H1 (cell line): Measurements from ENCODE around the gene MGST2. TPM values are rescaled to one million over a fixed set of nuclear protein-coding genes. Genes with fewer than 3 reads are reported as not detected.

ENCODE experiments used
- CTCF ChIA-PET: fragments of 300-600 bp; sonication (Branson Sonifier 250); formaldehyde crosslinking; loops from one replicate; lab custom pipeline; 2021; ENCODE audit not compliant: partially characterized antibody; lab: Charles Lee
- POLR2A ChIA-PET: fragments of 300-600 bp; sonication (Branson Sonifier 250); formaldehyde crosslinking; loops from one replicate; lab custom pipeline; 2021; ENCODE audit warnings: inconsistent platforms; ENCODE audit not compliant: partially characterized antibody; lab: Charles Lee
- DNase-seq, 2 experiments: peaks; one replicate each; pipeline versions ENCODE4 v3.0.0 to v3.0.0-alpha.2; 2010 to 2022; ENCODE audit warnings: low spot score in 2 of 2, low read depth in 1 of 2, mixed read lengths in 1 of 2
- FAIRE-seq: peaks from 2 replicates; lab custom pipeline; 2011; peaks lifted over from hg19 to GRCh38; lab: Jason Lieb, UNC
- H2AFZ ChIP-seq: 2 replicates; pipeline ENCODE4 v1.8.1; 2012; ENCODE audit warnings: low read length, inconsistent platforms
- H2AK5ac ChIP-seq: 2 replicates; pipeline ENCODE4 v1.6.1; 2013; ENCODE audit warnings: low read depth, low read length
- H2BK120ac ChIP-seq: replicated peaks from 2 replicates; pipeline ENCODE3; 2013; ENCODE audit warnings: low read depth, low read length, inconsistent platforms
- H2BK12ac ChIP-seq: 2 replicates; pipeline ENCODE4 v1.6.1; 2013; ENCODE audit warnings: low read depth, low read length
- H2BK15ac ChIP-seq: 2 replicates; pipeline ENCODE4 v1.6.1; 2013; ENCODE audit warnings: low read length
- H2BK20ac ChIP-seq: 2 replicates; pipeline ENCODE4 v1.6.1; 2013; ENCODE audit warnings: low read length
- H2BK5ac ChIP-seq: 2 replicates; pipeline ENCODE4 v1.6.1; 2013; ENCODE audit warnings: low read depth, low read length
- H3K14ac ChIP-seq: 2 replicates; pipeline ENCODE4 v1.6.1; 2013; ENCODE audit warnings: inconsistent platforms; ENCODE audit not compliant: insufficient read length
- H3K18ac ChIP-seq: 2 replicates; pipeline ENCODE4 v1.6.1; 2013; ENCODE audit warnings: low read length; ENCODE audit errors: extremely low read depth
- H3K23ac ChIP-seq: 2 replicates; pipeline ENCODE4 v1.6.1; 2013; ENCODE audit warnings: inconsistent platforms; ENCODE audit not compliant: insufficient read length
- H3K23me2 ChIP-seq: 2 replicates; pipeline ENCODE4 v1.6.1; 2013; ENCODE audit warnings: low read depth, low read length
- H3K27ac ChIP-seq: 2 replicates; pipeline ENCODE4 v1.6.1; 2011; ENCODE audit warnings: low read depth, low read length, inconsistent platforms
- H3K27me3 ChIP-seq, 4 experiments: replicated peaks in 1 of 4; 1 replicate in 1 of 4; 2 replicates in 3 of 4; pipeline versions ENCODE4 v1.6.1 to v1.8.1; 2011 to 2013; ENCODE audit warnings: low read length in 3 of 4, mild to moderate bottlenecking in 3 of 4, inconsistent platforms in 2 of 4, mixed read lengths in 2 of 4, moderate library complexity in 1 of 4; ENCODE audit not compliant: control insufficient read depth in 3 of 4, insufficient read depth in 3 of 4; ENCODE audit errors: extremely low read depth in 1 of 4
- H3K36me3 ChIP-seq, 4 experiments: 2 replicates each; pipeline versions ENCODE4 v1.6.1 to v1.8.1; 2011 to 2013; ENCODE audit warnings: mild to moderate bottlenecking in 4 of 4, low read length in 3 of 4, moderate library complexity in 2 of 4, control low read depth in 1 of 4, inconsistent platforms in 1 of 4; ENCODE audit not compliant: insufficient read depth in 4 of 4, control insufficient read depth in 2 of 4
- H3K4ac ChIP-seq: replicated peaks from 2 replicates; pipeline ENCODE3; 2013; ENCODE audit warnings: low read length, low read depth, mixed read lengths, inconsistent platforms; ENCODE audit not compliant: insufficient read length
- H3K4me1 ChIP-seq, 4 experiments: replicated peaks in 1 of 4; 1 replicate in 1 of 4; 2 replicates in 3 of 4; pipeline versions ENCODE4 v1.6.1 to v1.8.1; 2011 to 2013; ENCODE audit warnings: low read length in 3 of 4, inconsistent platforms in 2 of 4, mixed read lengths in 1 of 4; ENCODE audit not compliant: insufficient read depth in 4 of 4, control insufficient read depth in 3 of 4
- H3K4me2 ChIP-seq, 2 experiments: 2 replicates each; pipeline versions ENCODE4 v1.6.1 to v1.8.1; 2011 to 2013; ENCODE audit warnings: low read depth in 2 of 2, low read length in 2 of 2, control low read depth in 1 of 2, inconsistent platforms in 1 of 2, mild to moderate bottlenecking in 1 of 2; ENCODE audit not compliant: insufficient read depth in 1 of 2
- H3K4me3 ChIP-seq, 4 experiments: fragments of 200-600, 300-600 bp in 1 of 4; sonication (generic), shearing (Covaris generic), sonication (Bioruptor Twin) in 1 of 4; 2 replicates each; pipeline versions ENCODE4 v1.5.1 to v1.8.1; 2011 to 2016; ENCODE audit warnings: low read length in 4 of 4, low read depth in 3 of 4, control low read depth in 2 of 4, inconsistent platforms in 2 of 4, mild to moderate bottlenecking in 2 of 4, mixed read lengths in 1 of 4, moderate library complexity in 1 of 4; ENCODE audit not compliant: insufficient read depth in 2 of 4; ENCODE audit errors: extremely low read depth in 1 of 4
- H3K56ac ChIP-seq: replicated peaks from 2 replicates; pipeline ENCODE3; 2013; ENCODE audit warnings: low read depth, mild to moderate bottlenecking, mixed read lengths, low read length, inconsistent platforms; ENCODE audit not compliant: insufficient read length
- H3K79me1 ChIP-seq: 2 replicates; pipeline ENCODE4 v1.6.1; 2013; ENCODE audit warnings: low read depth, low read length, control low read depth
- H3K79me2 ChIP-seq, 2 experiments: 2 replicates each; pipeline versions ENCODE4 v1.6.1 to v1.8.1; 2012 to 2013; ENCODE audit warnings: low read length in 2 of 2, mild to moderate bottlenecking in 2 of 2, inconsistent platforms in 1 of 2; ENCODE audit not compliant: insufficient read depth in 2 of 2, control insufficient read depth in 1 of 2
- H3K9ac ChIP-seq, 4 experiments: replicated peaks in 1 of 4; 1 replicate in 1 of 4; 2 replicates in 3 of 4; pipeline versions ENCODE4 v1.6.1 to v1.8.1; 2011 to 2013; ENCODE audit warnings: low read depth in 3 of 4, low read length in 3 of 4, control low read depth in 2 of 4, mild to moderate bottlenecking in 2 of 4, moderate library complexity in 2 of 4, inconsistent platforms in 1 of 4; ENCODE audit errors: extremely low read depth in 1 of 4
- H3K9me3 ChIP-seq, 2 experiments: 2 replicates each; pipeline versions ENCODE4 v1.6.1 to v1.8.1; 2012 to 2013; ENCODE audit warnings: mild to moderate bottlenecking in 2 of 2, moderate library complexity in 2 of 2, control low read depth in 1 of 2, inconsistent platforms in 1 of 2, low read depth in 1 of 2, low read length in 1 of 2, mixed read lengths in 1 of 2; ENCODE audit not compliant: insufficient read depth in 2 of 2
- H4K20me1 ChIP-seq, 2 experiments: replicated peaks in 1 of 2; 2 replicates each; pipeline versions ENCODE3 to v1.8.1; 2011 to 2013; ENCODE audit warnings: inconsistent platforms in 2 of 2, low read length in 2 of 2, mild to moderate bottlenecking in 1 of 2; ENCODE audit not compliant: insufficient read depth in 2 of 2, control insufficient read depth in 1 of 2
- H4K5ac ChIP-seq: 2 replicates; pipeline ENCODE4 v1.6.1; 2013; ENCODE audit warnings: low read length, low read depth, mixed read lengths, inconsistent platforms; ENCODE audit not compliant: insufficient read length
- H4K8ac ChIP-seq: 2 replicates; pipeline ENCODE4 v1.8.0; 2013; ENCODE audit warnings: mild to moderate bottlenecking, moderate library complexity, low read length, inconsistent platforms; ENCODE audit not compliant: insufficient read depth; ENCODE audit errors: extremely low read depth
- H4K91ac ChIP-seq: replicated peaks from 2 replicates; pipeline ENCODE3; 2013; ENCODE audit warnings: low read length, mixed read lengths, inconsistent platforms; ENCODE audit not compliant: insufficient read length
- WGBS, 2 experiments: shearing (Covaris generic) in 1 of 2; methylation state at CpG; one replicate each; pipeline versions ENCODE4 v1.1.6 to v1.1.7; 2013 to 2015; ENCODE audit warnings: low lambda C conversion rate in 2 of 2, mixed read lengths in 2 of 2, inconsistent platforms in 1 of 2, low coverage in 1 of 2, missing lambda C conversion rate in 1 of 2; ENCODE audit not compliant: insufficient replicate concordance in 2 of 2, insufficient coverage in 1 of 2, insufficient read length in 1 of 2; ENCODE audit errors: extremely low coverage in 1 of 2, missing lambda C conversion rate in 1 of 2; 5-methylcytosine and 5-hydroxymethylcytosine counted together
- polyA plus RNA-seq, 7 experiments: library from polyadenylated mRNA; depleted of rRNA in 3 of 7; stranded (reverse) in 5 of 7; unstranded in 2 of 7; fragments of >200 nt in 5 of 7; fragments of 200-250 nt in 2 of 7; gene quantifications; 1 replicate in 5 of 7; 2 replicates in 1 of 7; 4 replicates in 1 of 7; pipeline versions ENCODE4 v1.2.1 to v1.2.3, GENCODE V29; 2011 to 2013; ENCODE audit warnings: missing spikeins in 2 of 7, mixed read lengths in 2 of 7
- total RNA-seq: library from RNA; stranded (reverse); fragmentation: NEBNext Ultra II Directional; extraction: Animal tissue kit (Norgen Biotek cat#: 25700); gene quantifications from 2 replicates; pipeline ENCODE4 v1.2.1, GENCODE V29; 2021

Gene MGST2
- total and polyA plus RNA-seq, 2 of the 8 experiments (the other 6 are each of a cell fraction or from before 2014, with no cell fraction given): 8.0 to 13.6 TPM

DNA sequence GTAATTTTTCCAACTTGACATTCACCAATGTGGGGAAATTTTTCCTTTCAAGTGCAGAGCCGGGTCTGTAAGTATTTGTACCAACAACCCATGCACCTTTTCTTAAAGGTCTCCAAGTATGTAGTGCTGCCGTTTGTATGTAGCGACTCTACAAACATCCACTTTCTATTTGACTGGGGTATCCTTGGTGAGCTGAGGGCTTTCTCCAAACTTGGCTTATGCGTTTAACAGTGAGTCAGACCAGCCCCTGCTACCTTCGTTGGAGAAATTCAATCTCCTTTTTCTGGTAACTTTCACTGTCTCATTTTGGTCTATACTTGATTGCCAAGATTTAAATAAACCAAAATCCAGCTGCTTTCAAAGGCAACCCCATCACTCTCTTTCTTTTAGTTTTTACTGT, 34.9 kb downstream of the MGST2 start:
- DNase-seq: no peak
- FAIRE-seq: peak; percentile 24

More for the DNA sequence above, 34.9 kb downstream of the MGST2 start:
- Histone ChIP-seq H3K79me2 (no peaks in the 10 kb centered on the region), H3K27ac (no peak overlapping the region), H4K8ac (no peak overlapping the region), H2BK12ac (no peak overlapping the region), H3K56ac (no peak overlapping the region), H3K4me1 (no peaks in the 10 kb centered on the region), H3K18ac (no peak overlapping the region), H3K4me3 (no peak overlapping the region), H3K79me1 (no peaks in the 10 kb centered on the region), H2BK120ac (no peak overlapping the region), H3K23ac (no peak overlapping the region), H2BK20ac (no peak overlapping the region), H2BK15ac (no peak overlapping the region), H3K14ac (no peak overlapping the region), H3K27me3 (no peaks in the 10 kb centered on the region), H3K4me2 (no peak overlapping the region), H2BK5ac (no peak overlapping the region), H3K9ac (no peak overlapping the region), H3K23me2 (no peaks in the 10 kb centered on the region), H4K91ac (no peak overlapping the region), H2AK5ac (no peak overlapping the region), H3K9me3 (no peaks in the 10 kb centered on the region), H2AFZ (no peak overlapping the region), H4K5ac (no peak overlapping the region), H3K4ac (no peak overlapping the region), H3K36me3 (no peaks in the 10 kb centered on the region), H4K20me1 (no peaks in the 10 kb centered on the region)
- POLR2A ChIA-PET: no interaction called here
- 81% methylated on average over 5 of the region's 5 CpGs; no CpG with 5 or more reads in 1 of the 2 experiments for WGBS, 2 experiments
- CTCF ChIA-PET: interaction anchor here (0.6 to 3.4 kb wide), 5 partner anchors 10 to 260 kb away, joined by 3 to 32 read pairs (median 3); no protein-coding TSS in a partner anchor
